Spleen (tissue), 11 donors: ENCODE results near the gene NOS1AP. TPM values are rescaled to one million over a fixed set of nuclear protein-coding genes. Genes with fewer than 3 reads are reported as not detected.

Source experiments
- DNase-seq: peaks from one replicate; pipeline ENCODE4 v3.0.0-alpha.2; 2020
- H3K27ac ChIP-seq, 8 donors: fragments of 200-600 bp; sonication (generic) in 7 of 8; 1 replicate in 4 of 8; 2 replicates in 4 of 8; pipeline versions ENCODE4 v1.5.0 to v1.8.0; 2016 to 2021; ENCODE audit warnings: inconsistent platforms in 4 of 8, mild to moderate bottlenecking in 4 of 8, moderate library complexity in 1 of 8
- H3K27me3 ChIP-seq, 7 donors: fragments of 200-600 bp; sonication (generic) in 6 of 7; replicated peaks in 1 of 7; 1 replicate in 4 of 7; 2 replicates in 3 of 7; pipeline versions ENCODE4 v1.5.0 to v1.8.0; 2016 to 2021; ENCODE audit warnings: inconsistent platforms in 3 of 7, mild to moderate bottlenecking in 1 of 7
- H3K36me3 ChIP-seq, 6 donors: fragments of 200-600 bp; sonication (generic) in 5 of 6; 1 replicate in 4 of 6; 2 replicates in 2 of 6; pipeline versions ENCODE4 v1.5.0 to v1.8.0; 2016 to 2021; ENCODE audit warnings: inconsistent platforms in 2 of 6
- H3K4me1 ChIP-seq, 6 donors: fragments of 200-600 bp; sonication (generic) in 5 of 6; 1 replicate in 3 of 6; 2 replicates in 3 of 6; pipeline versions ENCODE4 v1.5.0 to v1.8.0; 2016 to 2021; ENCODE audit warnings: inconsistent platforms in 3 of 6
- H3K4me3 ChIP-seq, 8 donors: fragments of 200-600 bp; sonication (generic) in 7 of 8; 1 replicate in 4 of 8; 2 replicates in 4 of 8; pipeline versions ENCODE4 v1.5.0 to v1.8.0; 2016 to 2021; ENCODE audit warnings: inconsistent platforms in 4 of 8, mild to moderate bottlenecking in 4 of 8, moderate library complexity in 2 of 8
- H3K9me3 ChIP-seq, 8 donors: fragments of 200-600 bp; sonication (generic) in 7 of 8; 1 replicate in 4 of 8; 2 replicates in 4 of 8; pipeline versions ENCODE4 v1.5.0 to v1.8.0; 2016 to 2021; ENCODE audit warnings: inconsistent platforms in 4 of 8
- POLR2A ChIP-seq, 3 donors: fragments of 450-650 bp; IDR thresholded peaks; one replicate each; pipeline ENCODE4 v1.5.1; 2017; ENCODE audit warnings: antibody characterized with exemption in 3 of 3, mild to moderate bottlenecking in 1 of 3
- POLR2AphosphoS5 ChIP-seq, 3 donors: sonication (generic); formaldehyde crosslinking; IDR thresholded peaks; one replicate each; pipeline ENCODE4 v1.5.1; 2017; ENCODE audit warnings: antibody characterized with exemption in 3 of 3
- WGBS, 5 donors: extraction: QIAGEN DNeasy Blood & Tissue Kit in 3 of 5; methylation state at CpG; one replicate each; pipeline versions ENCODE4 v1.1.5 to v1.1.7; 2013 to 2018; 5-methylcytosine and 5-hydroxymethylcytosine counted together
- intact Hi-C: fragments of 100-400 bp; cut with DNase I; formaldehyde crosslinking; loops from one replicate; pipeline ENCODE4 v1.15.0; 2023; ENCODE audit warnings: low total_unique reads
- polyA plus RNA-seq, 3 donors: library from polyadenylated mRNA; stranded (reverse); fragments of 200-250 nt; gene quantifications; one replicate each; pipeline ENCODE4 v1.2.1, GENCODE V29; 2013
- total RNA-seq, 7 donors: library from RNA; depleted of rRNA in 3 of 7; stranded (reverse); fragments of >200 nt in 3 of 7; fragmentation: NEBNext Ultra II Directional in 4 of 7; extraction: Animal tissue kit (Norgen Biotek cat#: 25700) in 4 of 7; gene quantifications; one replicate each; pipeline versions ENCODE4 v1.1.0 to v1.2.1, GENCODE V29; 2016 to 2021
- TF ChIP-seq, protein P1 (sequence below), 11 experiments: fragments of 200-600 bp in 7 of 11; fragments of 450-650 bp in 4 of 11; sonication (generic) in 4 of 11; IDR thresholded peaks in 8 of 11; conservative IDR thresholded peaks in 3 of 11; 1 replicate in 7 of 11; 2 replicates in 4 of 11; pipeline versions ENCODE4 v1.4.0 to v1.8.0; 2016 to 2021; ENCODE audit warnings: antibody characterized with exemption in 11 of 11, inconsistent platforms in 4 of 11, mild to moderate bottlenecking in 1 of 11
- donor health status: healthy with polysubstance abuse.
- donor health status: DM: no; HTN: no; CAD: no; lungs with moderate emphysema.
- donor health status: DM: no; HTN: no; CAD: no.
- donor health status: Bipolar disorder and iron deficiency.
- donor health status: healthy.
- donor health status: DM: no; HTN: no; CAD: no.
- donor health status: DM: yes; HTN: yes; CAD: no.

Gene NOS1AP
- total and polyA plus RNA-seq, 10 donors = 0.16 to 1.7 (median 0.60) TPM; not detected in 2

DNA sequence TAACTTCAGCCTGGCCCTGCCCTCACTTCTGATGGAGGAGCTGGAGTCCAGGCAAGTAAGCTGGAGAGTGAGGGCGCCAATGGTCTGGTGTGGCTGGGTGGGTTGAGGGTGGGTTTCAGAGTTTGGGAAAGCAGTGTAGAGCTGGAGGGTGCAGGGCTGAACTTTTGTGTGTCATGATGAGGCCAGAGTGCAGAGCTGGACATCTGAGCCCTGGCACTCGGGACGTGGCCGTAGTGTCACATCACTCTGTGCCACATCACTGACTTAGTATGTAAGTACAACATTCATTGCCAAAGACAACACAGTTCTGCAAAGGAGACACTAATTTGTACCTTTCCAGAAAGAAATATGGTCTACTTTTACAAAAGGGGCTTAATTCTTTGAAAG is 291.4 kb downstream of the NOS1AP start:
- 93 to 98% (median 97%) methylated on average over 4 of the region's 4 CpGs for WGBS, 5 donors
- intact Hi-C loops = no loop called here
- no peak overlapping the region for H3K4me3 ChIP-seq
- H3K4me1 ChIP-seq = no peaks in the 10 kb centered on the region
- H3K9me3 ChIP-seq = no peaks in the 10 kb centered on the region
- no peak for DNase-seq
- H3K36me3 ChIP-seq = peaks cover 0 to 23% (median 0%) of the 10 kb centered on the region in 6 donors
- peaks cover 0 to 17% (median 0%) of the 10 kb centered on the region in 7 donors for H3K27me3 ChIP-seq
- TF ChIP-seq, protein P1, sequence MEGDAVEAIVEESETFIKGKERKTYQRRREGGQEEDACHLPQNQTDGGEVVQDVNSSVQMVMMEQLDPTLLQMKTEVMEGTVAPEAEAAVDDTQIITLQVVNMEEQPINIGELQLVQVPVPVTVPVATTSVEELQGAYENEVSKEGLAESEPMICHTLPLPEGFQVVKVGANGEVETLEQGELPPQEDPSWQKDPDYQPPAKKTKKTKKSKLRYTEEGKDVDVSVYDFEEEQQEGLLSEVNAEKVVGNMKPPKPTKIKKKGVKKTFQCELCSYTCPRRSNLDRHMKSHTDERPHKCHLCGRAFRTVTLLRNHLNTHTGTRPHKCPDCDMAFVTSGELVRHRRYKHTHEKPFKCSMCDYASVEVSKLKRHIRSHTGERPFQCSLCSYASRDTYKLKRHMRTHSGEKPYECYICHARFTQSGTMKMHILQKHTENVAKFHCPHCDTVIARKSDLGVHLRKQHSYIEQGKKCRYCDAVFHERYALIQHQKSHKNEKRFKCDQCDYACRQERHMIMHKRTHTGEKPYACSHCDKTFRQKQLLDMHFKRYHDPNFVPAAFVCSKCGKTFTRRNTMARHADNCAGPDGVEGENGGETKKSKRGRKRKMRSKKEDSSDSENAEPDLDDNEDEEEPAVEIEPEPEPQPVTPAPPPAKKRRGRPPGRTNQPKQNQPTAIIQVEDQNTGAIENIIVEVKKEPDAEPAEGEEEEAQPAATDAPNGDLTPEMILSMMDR (IDR thresholded peaks at IDR 0.05 in 8 of 11, conservative IDR thresholded peaks at IDR 0.05 in 3 of 11) = no peak
- no peak for TF ChIP-seq POLR2A (IDR thresholded peaks at IDR 0.05)
- no peak for TF ChIP-seq POLR2AphosphoS5 (IDR thresholded peaks at IDR 0.05)
- H3K27ac ChIP-seq = no peak overlapping the region

DNA sequence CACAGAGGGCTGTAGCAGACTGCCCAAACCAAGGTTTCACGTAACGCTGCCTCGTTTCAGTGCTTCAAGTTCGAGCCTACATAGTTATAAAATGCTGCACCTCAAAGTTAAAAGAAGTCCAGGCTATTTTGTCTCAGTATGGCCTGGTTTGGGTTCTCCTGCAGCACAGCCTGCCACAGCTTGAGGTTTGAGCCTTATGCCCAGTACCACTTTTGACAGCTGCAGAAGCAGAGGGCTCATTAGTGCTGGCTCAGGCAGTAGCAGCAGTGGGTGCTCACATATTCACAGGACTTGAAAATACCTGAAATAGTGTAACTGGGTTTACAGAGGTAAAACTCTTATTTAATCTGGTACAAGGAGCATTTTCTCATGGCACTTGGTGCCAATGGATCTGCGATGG is 291.9 kb downstream of the NOS1AP start:
- intact Hi-C loops = no loop called here
- H3K27me3 ChIP-seq = peaks cover 0 to 13% (median 0%) of the 10 kb centered on the region in 7 donors
- H3K27ac ChIP-seq = no peak overlapping the region
- H3K4me3 ChIP-seq = no peak overlapping the region
- 71 to 95% (median 88%) methylated on average over 5 of the region's 5 CpGs for WGBS, 5 donors
- TF ChIP-seq POLR2A (IDR thresholded peaks at IDR 0.05) = no peak
- TF ChIP-seq, protein P1 (IDR thresholded peaks at IDR 0.05 in 8 of 11, conservative IDR thresholded peaks at IDR 0.05 in 3 of 11) = no peak
- no peak for TF ChIP-seq POLR2AphosphoS5 (IDR thresholded peaks at IDR 0.05)
- DNase-seq = no peak
- peaks cover 0 to 20% (median 0%) of the 10 kb centered on the region in 6 donors for H3K36me3 ChIP-seq
- no peaks in the 10 kb centered on the region for H3K4me1 ChIP-seq
- no peaks in the 10 kb centered on the region for H3K9me3 ChIP-seq

DNA sequence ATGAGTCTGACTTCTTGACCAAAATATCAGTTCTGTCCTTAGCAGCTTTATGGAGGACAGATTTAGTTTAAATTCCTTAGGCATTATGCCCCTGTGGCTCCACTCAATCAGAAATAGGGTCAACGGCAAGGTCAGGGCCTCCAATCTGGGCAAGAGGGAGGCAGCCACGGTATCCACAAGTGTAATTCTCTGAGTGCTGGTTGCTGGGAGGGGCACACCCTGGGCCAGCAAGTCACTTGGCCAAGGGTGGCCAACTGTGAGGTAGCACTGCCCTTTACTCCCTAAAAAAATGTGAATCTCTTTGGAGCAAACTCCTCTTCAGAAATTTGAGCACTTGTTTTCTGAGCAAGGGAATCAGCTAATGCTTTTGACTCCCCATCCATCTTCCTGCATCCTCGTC is 294.3 kb downstream of the NOS1AP start:
- Histone ChIP-seq H3K4me1 (no peaks in the 10 kb centered on the region), H3K27ac (no peak overlapping the region), H3K27me3 (peaks cover 0 to 8% (median 0%) of the 10 kb centered on the region in 7 donors), H3K4me3 (no peak overlapping the region), H3K9me3 (no peaks in the 10 kb centered on the region), H3K36me3 (peaks cover 0 to 27% (median 0%) of the 10 kb centered on the region in 6 donors)
- DNase-seq = no peak
- TF ChIP-seq, protein P1 (IDR thresholded peaks at IDR 0.05 in 8 of 11, conservative IDR thresholded peaks at IDR 0.05 in 3 of 11) = no peak
- no peak for TF ChIP-seq POLR2AphosphoS5 (IDR thresholded peaks at IDR 0.05)
- TF ChIP-seq POLR2A (IDR thresholded peaks at IDR 0.05) = no peak
- 74 to 92% (median 81%) methylated on average over 3 of the region's 3 CpGs for WGBS, 5 donors
- intact Hi-C loops = no loop called here

DNA sequence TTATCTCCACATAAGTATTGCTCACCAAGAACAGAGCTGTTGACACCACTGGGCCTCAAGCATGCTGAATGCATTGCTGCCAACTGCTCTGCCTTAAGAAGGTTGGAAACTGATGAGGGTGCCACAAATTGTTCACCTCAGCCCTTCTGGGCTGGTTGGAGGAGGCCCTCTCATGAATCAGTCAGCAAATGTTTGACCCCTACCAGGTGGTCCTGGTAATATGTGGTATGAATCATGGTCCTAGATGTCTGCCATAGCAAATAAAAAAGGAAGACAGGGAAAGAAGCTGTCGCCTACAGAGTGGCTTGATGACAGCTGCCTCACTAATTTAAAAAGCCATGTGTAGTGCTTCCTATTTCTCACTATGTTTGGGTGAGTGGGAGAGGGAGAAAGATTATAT is 295.0 kb downstream of the NOS1AP start:
- Histone ChIP-seq H3K4me3 (no peak overlapping the region), H3K9me3 (no peaks in the 10 kb centered on the region), H3K27ac (no peak overlapping the region), H3K36me3 (peaks cover 0 to 27% (median 0%) of the 10 kb centered on the region in 6 donors), H3K27me3 (peaks cover 0 to 8% (median 0%) of the 10 kb centered on the region in 7 donors), H3K4me1 (no peaks in the 10 kb centered on the region)
- no peak for TF ChIP-seq POLR2A (IDR thresholded peaks at IDR 0.05)
- TF ChIP-seq POLR2AphosphoS5 (IDR thresholded peaks at IDR 0.05) = no peak
- TF ChIP-seq, protein P1 (IDR thresholded peaks at IDR 0.05 in 8 of 11, conservative IDR thresholded peaks at IDR 0.05 in 3 of 11) = no peak
- DNase-seq = no peak
- 77 to 97% (median 86%) methylated on average over 1 of the region's 1 CpG for WGBS, 5 donors
- intact Hi-C loops = no loop called here
